Vagina (tissue), 2 donors: ENCODE results near the gene GRM7. TPM values are rescaled to one million over a fixed set of nuclear protein-coding genes. Genes with fewer than 3 reads are reported as not detected.

Source experiments
- DNase-seq, 2 donors: peaks; one replicate each; pipeline ENCODE4 v3.0.0-alpha.2; 2017; ENCODE audit errors: extremely low spot score in 2 of 2
- H3K27ac ChIP-seq: fragments of 200-600 bp; sonication (generic); one replicate; pipeline ENCODE4 v1.5.1; 2019
- H3K27me3 ChIP-seq: fragments of 200-600 bp; sonication (generic); one replicate; pipeline ENCODE4 v1.5.1; 2019
- H3K36me3 ChIP-seq, 2 donors: fragments of 200-600 bp; sonication (generic); one replicate each; pipeline ENCODE4 v1.5.1; 2017 to 2019
- H3K4me1 ChIP-seq: fragments of 200-600 bp; sonication (generic); one replicate; pipeline ENCODE4 v1.5.1; 2019
- H3K4me3 ChIP-seq, 2 donors: fragments of 200-600 bp; sonication (generic); 1 replicate in 1 of 2; 2 replicates in 1 of 2; pipeline ENCODE4 v1.5.1; 2016 to 2019
- H3K9me3 ChIP-seq: fragments of 200-600 bp; sonication (generic); one replicate; pipeline ENCODE4 v1.5.1; 2019
- POLR2A ChIP-seq, 2 donors: fragments of 450-650 bp; IDR thresholded peaks; one replicate each; pipeline ENCODE4 v1.6.1; 2017; ENCODE audit warnings: antibody characterized with exemption in 2 of 2, mild to moderate bottlenecking in 2 of 2, moderate library complexity in 2 of 2
- POLR2AphosphoS5 ChIP-seq, 2 donors: sonication (generic); formaldehyde crosslinking; IDR thresholded peaks; one replicate each; pipeline ENCODE4 v1.9.0; 2017; ENCODE audit warnings: antibody characterized with exemption in 2 of 2, mild to moderate bottlenecking in 2 of 2, low read depth in 1 of 2; ENCODE audit not compliant: insufficient read depth in 1 of 2
- intact Hi-C: fragments of 100-400 bp; cut with DNase I; formaldehyde crosslinking; loops from one replicate; pipeline ENCODE4 v1.15.1; 2023
- total RNA-seq: library from RNA; depleted of rRNA; stranded (reverse); fragments of >200 nt; gene quantifications from one replicate; pipeline ENCODE4 v1.2.3, GENCODE V29; 2016
- TF ChIP-seq, protein P1 (sequence below), 3 experiments: fragments of 450-650 bp in 2 of 3; fragments of 200-600 bp in 1 of 3; sonication (generic) in 1 of 3; IDR thresholded peaks; one replicate each; pipeline ENCODE4 v1.5.1; 2017 to 2019; ENCODE audit warnings: antibody characterized with exemption in 3 of 3, mild to moderate bottlenecking in 2 of 3, moderate library complexity in 2 of 3

Gene GRM7
- total RNA-seq, 1 donor from 2014 or later = 2.0 TPM

DNA sequence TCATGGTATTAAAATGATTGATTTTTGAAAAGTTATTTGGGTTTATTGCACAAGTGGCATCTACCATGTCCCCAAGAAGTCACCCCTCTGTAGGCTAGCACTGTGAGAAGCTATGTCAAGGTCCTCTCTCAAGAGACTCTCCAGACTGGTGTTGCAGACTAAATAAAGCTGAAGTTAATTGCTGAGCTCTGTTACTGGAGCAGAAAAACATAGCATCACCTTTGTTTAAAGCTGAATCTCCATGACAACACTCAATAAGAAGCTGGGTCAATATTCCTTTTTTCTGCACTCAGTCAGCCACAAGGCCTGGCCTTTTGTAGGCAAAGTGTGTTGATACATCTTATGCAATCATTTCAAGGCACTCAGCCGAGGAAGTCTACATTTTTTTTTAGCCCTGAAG is 834.1 kb downstream of the GRM7 start:
- TF ChIP-seq, protein P1, sequence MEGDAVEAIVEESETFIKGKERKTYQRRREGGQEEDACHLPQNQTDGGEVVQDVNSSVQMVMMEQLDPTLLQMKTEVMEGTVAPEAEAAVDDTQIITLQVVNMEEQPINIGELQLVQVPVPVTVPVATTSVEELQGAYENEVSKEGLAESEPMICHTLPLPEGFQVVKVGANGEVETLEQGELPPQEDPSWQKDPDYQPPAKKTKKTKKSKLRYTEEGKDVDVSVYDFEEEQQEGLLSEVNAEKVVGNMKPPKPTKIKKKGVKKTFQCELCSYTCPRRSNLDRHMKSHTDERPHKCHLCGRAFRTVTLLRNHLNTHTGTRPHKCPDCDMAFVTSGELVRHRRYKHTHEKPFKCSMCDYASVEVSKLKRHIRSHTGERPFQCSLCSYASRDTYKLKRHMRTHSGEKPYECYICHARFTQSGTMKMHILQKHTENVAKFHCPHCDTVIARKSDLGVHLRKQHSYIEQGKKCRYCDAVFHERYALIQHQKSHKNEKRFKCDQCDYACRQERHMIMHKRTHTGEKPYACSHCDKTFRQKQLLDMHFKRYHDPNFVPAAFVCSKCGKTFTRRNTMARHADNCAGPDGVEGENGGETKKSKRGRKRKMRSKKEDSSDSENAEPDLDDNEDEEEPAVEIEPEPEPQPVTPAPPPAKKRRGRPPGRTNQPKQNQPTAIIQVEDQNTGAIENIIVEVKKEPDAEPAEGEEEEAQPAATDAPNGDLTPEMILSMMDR (IDR thresholded peaks at IDR 0.05) = no peak
- no peak for TF ChIP-seq POLR2A (IDR thresholded peaks at IDR 0.05)
- TF ChIP-seq POLR2AphosphoS5 (IDR thresholded peaks at IDR 0.05; ENCODE audit: insufficient read depth in 1 of 2, low read depth in 1 of 2) = no peak
- Histone ChIP-seq H3K27ac (no peak overlapping the region), H3K9me3 (no peaks in the 10 kb centered on the region), H3K4me1 (no peaks in the 10 kb centered on the region), H3K27me3 (no peaks in the 10 kb centered on the region), H3K4me3 (no peak overlapping the region), H3K36me3 (no peaks in the 10 kb centered on the region)
- intact Hi-C loops = no loop called here
- no peak for DNase-seq

DNA sequence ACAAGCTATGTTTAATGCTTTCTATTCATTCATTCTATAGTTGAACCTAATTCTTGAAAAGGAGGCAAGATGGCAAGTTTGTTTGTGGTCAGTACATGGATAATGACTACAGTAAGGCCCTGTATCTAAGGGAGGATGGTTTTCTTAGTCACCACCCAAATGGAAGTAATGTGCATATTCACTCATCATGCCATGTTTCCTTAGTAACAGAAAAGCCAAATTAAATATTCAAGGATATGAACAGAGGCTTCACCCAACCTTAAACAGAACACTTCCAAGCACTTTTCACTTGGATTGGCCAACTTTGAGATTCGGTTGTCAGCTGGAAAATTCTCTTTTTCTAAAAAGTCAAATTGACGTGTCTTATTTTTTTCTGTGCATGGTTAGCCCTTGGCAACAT is 835.4 kb downstream of the GRM7 start:
- Histone ChIP-seq H3K4me1 (no peaks in the 10 kb centered on the region), H3K9me3 (no peaks in the 10 kb centered on the region), H3K36me3 (no peaks in the 10 kb centered on the region), H3K27ac (no peak overlapping the region), H3K27me3 (no peaks in the 10 kb centered on the region), H3K4me3 (no peak overlapping the region)
- intact Hi-C loops = no loop called here
- no peak for DNase-seq
- TF ChIP-seq POLR2A (IDR thresholded peaks at IDR 0.05) (no peak), POLR2AphosphoS5 (IDR thresholded peaks at IDR 0.05; ENCODE audit: insufficient read depth in 1 of 2, low read depth in 1 of 2) (no peak)
- TF ChIP-seq, protein P1 (IDR thresholded peaks at IDR 0.05) = no peak

DNA sequence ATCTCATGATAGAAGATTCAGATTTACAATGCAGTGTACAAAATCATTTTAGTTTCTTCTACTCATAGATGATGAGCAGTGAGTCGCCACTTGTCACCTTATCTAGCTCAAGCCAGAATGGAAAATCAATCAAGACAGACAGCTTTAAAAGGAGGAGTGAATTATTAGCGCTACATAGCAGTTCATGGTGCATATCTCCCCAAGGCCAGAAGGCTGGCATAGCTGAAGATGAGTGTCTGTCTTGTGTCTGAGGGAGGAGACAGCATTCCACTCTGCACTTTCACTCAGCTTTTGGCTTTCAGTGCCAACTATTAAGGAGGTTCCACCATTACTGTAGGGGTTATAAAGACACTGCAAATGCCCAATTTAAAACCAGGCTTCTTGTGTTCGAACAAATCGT is 836.6 kb downstream of the GRM7 start:
- Histone ChIP-seq H3K9me3 (no peaks in the 10 kb centered on the region), H3K27ac (no peak overlapping the region), H3K36me3 (no peaks in the 10 kb centered on the region), H3K4me1 (no peaks in the 10 kb centered on the region), H3K27me3 (no peaks in the 10 kb centered on the region), H3K4me3 (no peak overlapping the region)
- TF ChIP-seq POLR2AphosphoS5 (IDR thresholded peaks at IDR 0.05; ENCODE audit: insufficient read depth in 1 of 2, low read depth in 1 of 2) = no peak
- no peak for TF ChIP-seq POLR2A (IDR thresholded peaks at IDR 0.05)
- TF ChIP-seq, protein P1 (IDR thresholded peaks at IDR 0.05) = no peak
- intact Hi-C loops = no loop called here
- no peak for DNase-seq

DNA sequence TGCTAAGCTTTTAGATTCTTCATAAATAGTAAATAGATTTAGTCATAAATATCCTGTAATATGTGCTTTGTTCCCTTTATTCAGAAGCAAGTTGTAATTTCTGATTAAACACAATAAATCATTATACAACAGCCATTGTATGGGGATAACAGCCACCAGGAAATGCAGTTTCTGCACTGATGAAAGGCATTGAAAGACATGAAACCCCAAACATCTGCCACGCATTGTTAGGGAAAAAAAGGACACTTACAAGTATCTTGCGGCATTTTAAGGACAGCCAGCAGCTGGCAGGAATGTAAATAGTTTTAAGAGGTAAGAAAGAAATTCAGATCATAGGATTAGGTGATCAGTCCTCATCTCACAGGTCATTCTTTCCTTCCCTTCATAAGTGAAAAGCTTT is 839.6 kb downstream of the GRM7 start:
- Histone ChIP-seq H3K27ac (no peak overlapping the region), H3K4me3 (no peak overlapping the region)

DNA sequence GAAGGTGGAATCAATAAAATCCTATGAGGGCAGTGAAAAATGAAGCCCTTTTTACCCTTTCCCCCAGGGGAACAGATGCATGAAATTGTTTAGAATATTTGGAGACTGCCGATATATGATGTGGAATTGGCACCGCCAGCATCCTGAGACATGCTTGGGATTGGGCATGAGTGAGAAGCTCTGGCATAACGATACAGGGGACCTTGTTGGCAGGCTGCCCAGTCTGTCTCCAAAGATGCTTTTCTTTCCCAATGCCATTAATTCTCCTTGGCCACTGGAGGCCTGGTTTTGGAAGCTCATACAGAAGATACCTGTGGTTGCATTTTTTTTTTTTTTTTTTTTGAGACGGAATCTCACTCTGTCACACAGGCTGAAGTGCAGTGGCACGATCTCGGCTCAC is 840.1 kb downstream of the GRM7 start:
- no peak for DNase-seq
- H3K27me3 ChIP-seq = no peaks in the 10 kb centered on the region
- no peak overlapping the region for H3K4me3 ChIP-seq
- no peak overlapping the region for H3K27ac ChIP-seq
- TF ChIP-seq POLR2AphosphoS5 (IDR thresholded peaks at IDR 0.05; ENCODE audit: insufficient read depth in 1 of 2, low read depth in 1 of 2) = no peak
- TF ChIP-seq POLR2A (IDR thresholded peaks at IDR 0.05) = no peak
- TF ChIP-seq, protein P1 (IDR thresholded peaks at IDR 0.05) = no peak
- H3K9me3 ChIP-seq = no peaks in the 10 kb centered on the region
- intact Hi-C loops = no loop called here
- H3K36me3 ChIP-seq = no peaks in the 10 kb centered on the region
- H3K4me1 ChIP-seq = no peaks in the 10 kb centered on the region

More for the DNA sequence above, 839.6 kb downstream of the GRM7 start:
- TF ChIP-seq POLR2AphosphoS5 (IDR thresholded peaks at IDR 0.05; ENCODE audit: insufficient read depth in 1 of 2, low read depth in 1 of 2) (no peak), POLR2A (IDR thresholded peaks at IDR 0.05) (no peak)
- TF ChIP-seq, protein P1 (IDR thresholded peaks at IDR 0.05) = no peak
- no peaks in the 10 kb centered on the region for H3K27me3 ChIP-seq
- intact Hi-C loops = no loop called here
- H3K36me3 ChIP-seq = no peaks in the 10 kb centered on the region
- no peaks in the 10 kb centered on the region for H3K9me3 ChIP-seq
- DNase-seq = no peak
- no peaks in the 10 kb centered on the region for H3K4me1 ChIP-seq
